ENCODE results near the gene LTBP3.
A peak's percentile ranks its signal among the peaks of the same experiment; 100 is the strongest.
"Not testable (repeated sequence)": the region's sequence is repeated elsewhere in the genome, so short reads cannot be mapped to it uniquely, and the experiment has no call there.

The LTBP3 gene

GRCh38 chr11:65535102-65535501, 23.1 kb downstream of the LTBP3 start:
- no peak for DNase-seq

- no peak for DNase-seq
Measured at GRCh38 chr11:65532388-65533064, 25.6 kb downstream of the LTBP3 start.

GRCh38 chr11:65530157-65530496, 28.0 kb downstream of the LTBP3 start:
- no peak for DNase-seq

- no peak for DNase-seq
Measured at GRCh38 chr11:65529475-65530156, 28.5 kb downstream of the LTBP3 start.

GRCh38 chr11:65528819-65529350, 29.3 kb downstream of the LTBP3 start:
- no peak for DNase-seq

GRCh38 chr11:65526744-65527143, 31.4 kb downstream of the LTBP3 start:
- no peak for DNase-seq

GRCh38 chr11:65525546-65526480, 32.3 kb downstream of the LTBP3 start:
- no peak for DNase-seq

- peak; percentile 78 for DNase-seq
Measured at GRCh38 chr11:65524741-65525545, 33.2 kb downstream of the LTBP3 start, which contains the start of gene SCYL1. TSS of gene SCYL1 (plus strand) at chr11:65525083. CDS start at chr11:65525154, 71 bp downstream.

GRCh38 chr11:65524014-65524740, 34.0 kb downstream of the LTBP3 start:
- DNase-seq = no peak

- not testable (repeated sequence) for DNase-seq
Measured at GRCh38 chr11:65523631-65523968, 34.6 kb downstream of the LTBP3 start.

GRCh38 chr11:65522718-65523630, 35.2 kb downstream of the LTBP3 start:
- DNase-seq = peak; percentile 55

- DNase-seq = not testable (repeated sequence)
Measured at GRCh38 chr11:65521777-65522521, 36.2 kb downstream of the LTBP3 start.

- DNase-seq = not testable (repeated sequence)
Measured at GRCh38 chr11:65518941-65519549, 39.1 kb downstream of the LTBP3 start.

- DNase-seq = no peak
Measured at GRCh38 chr11:65516135-65516968, 41.8 kb downstream of the LTBP3 start.

GRCh38 chr11:65512311-65512710, 45.8 kb downstream of the LTBP3 start:
- DNase-seq = not testable (repeated sequence)

- peak; percentile 55 for DNase-seq
Measured at GRCh38 chr11:65506772-65507505, 51.2 kb downstream of the LTBP3 start.

- DNase-seq = no peak
Measured at GRCh38 chr11:65506290-65506771, 51.8 kb downstream of the LTBP3 start.
